Stimulated activated CD4-positive, alpha-beta T cell treated with anti-CD3 and anti-CD28 coated beads, TNF-alpha, amount 100 ng/mL, for 1 hour (primary cell): ENCODE results near the gene STARD8.
"Not testable (repeated sequence)": the region's sequence is repeated elsewhere in the genome, so short reads cannot be mapped to it uniquely, and the experiment has no call there.

Experiments
- DNase-seq, 3 donors: peaks; one replicate each; pipeline ENCODE4 v3.0.0-alpha.2; 2020; ENCODE audit warnings: low read depth in 3 of 3, low spot score in 1 of 3

Gene STARD8, protein sequence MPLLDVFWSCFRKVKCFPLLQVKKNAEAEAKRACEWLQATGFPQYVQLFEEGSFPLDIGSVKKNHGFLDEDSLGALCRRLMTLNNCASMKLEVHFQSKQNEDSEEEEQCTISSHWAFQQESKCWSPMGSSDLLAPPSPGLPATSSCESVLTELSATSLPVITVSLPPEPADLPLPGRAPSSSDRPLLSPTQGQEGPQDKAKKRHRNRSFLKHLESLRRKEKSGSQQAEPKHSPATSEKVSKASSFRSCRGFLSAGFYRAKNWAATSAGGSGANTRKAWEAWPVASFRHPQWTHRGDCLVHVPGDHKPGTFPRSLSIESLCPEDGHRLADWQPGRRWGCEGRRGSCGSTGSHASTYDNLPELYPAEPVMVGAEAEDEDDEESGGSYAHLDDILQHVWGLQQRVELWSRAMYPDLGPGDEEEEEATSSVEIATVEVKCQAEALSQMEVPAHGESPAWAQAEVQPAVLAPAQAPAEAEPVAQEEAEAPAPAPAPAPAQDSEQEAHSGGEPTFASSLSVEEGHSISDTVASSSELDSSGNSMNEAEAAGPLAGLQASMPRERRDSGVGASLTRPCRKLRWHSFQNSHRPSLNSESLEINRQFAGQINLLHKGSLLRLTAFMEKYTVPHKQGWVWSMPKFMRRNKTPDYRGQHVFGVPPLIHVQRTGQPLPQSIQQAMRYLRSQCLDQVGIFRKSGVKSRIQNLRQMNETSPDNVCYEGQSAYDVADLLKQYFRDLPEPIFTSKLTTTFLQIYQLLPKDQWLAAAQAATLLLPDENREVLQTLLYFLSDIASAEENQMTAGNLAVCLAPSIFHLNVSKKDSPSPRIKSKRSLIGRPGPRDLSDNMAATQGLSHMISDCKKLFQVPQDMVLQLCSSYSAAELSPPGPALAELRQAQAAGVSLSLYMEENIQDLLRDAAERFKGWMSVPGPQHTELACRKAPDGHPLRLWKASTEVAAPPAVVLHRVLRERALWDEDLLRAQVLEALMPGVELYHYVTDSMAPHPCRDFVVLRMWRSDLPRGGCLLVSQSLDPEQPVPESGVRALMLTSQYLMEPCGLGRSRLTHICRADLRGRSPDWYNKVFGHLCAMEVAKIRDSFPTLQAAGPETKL

DNA sequence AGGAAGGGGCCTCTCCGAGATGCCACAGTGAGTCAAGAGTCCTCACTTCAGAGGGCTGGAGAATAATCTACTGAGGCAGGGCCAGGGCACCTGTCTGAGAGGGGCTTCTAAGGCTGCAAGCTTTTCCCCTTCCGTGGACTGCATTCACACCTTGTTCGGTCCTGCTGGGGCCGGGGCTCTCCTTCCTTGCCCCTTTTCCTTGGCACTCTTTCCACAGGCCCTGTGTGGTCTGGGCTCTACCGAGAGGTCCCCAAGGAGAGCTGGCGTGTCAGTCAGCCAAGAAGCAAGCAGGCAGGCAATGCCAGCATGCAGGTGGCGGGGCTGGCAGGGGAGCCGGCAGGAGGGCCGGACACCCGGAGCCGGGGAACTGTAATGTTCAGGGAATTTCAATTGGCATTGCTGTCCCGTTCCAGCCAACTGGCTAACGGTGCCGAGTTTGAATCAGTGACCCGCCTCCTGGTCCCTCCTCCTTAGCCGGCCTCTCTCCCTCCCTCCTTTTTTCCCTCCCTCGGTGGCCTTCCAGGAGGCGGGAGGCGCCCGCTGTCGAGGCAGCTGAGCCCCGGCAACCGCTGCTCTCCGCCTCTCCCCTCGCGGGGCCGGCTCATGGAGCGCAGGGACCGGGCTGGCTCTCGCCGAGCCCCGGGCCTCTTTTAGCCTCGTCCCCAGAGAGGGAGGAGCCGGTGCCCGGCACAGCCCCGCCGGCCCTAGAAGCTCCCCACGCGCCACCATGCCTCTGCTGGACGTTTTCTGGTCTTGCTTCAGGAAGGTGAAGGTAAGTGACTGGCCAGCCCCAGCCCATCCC, at the start of gene STARD8:
STARD8 (plus strand) TSS at position 511 of the 802 bp plus-strand sequence; CDS start at position 728, 217 bp downstream.
- DNase-seq = no peak

DNA sequence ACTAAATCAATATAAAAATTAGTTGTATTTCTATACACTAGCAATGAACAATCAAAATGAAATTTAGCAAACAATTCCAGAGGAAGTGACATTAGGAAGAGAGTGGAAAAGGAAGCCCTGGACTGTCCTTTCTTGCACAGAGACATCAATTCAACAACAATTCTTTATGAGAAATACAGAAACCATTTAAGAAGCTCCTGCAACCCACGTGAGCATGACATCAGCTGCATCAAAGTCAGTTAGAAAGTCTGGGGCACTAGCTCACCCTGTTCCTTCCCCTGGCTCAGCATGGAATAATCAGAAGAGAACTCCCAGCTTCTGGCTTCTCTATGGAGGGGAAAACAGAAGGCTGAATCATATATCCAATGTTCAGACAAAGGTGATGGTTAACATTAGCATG, 48.6 kb upstream of the STARD8 start:
- no peak for DNase-seq

DNA sequence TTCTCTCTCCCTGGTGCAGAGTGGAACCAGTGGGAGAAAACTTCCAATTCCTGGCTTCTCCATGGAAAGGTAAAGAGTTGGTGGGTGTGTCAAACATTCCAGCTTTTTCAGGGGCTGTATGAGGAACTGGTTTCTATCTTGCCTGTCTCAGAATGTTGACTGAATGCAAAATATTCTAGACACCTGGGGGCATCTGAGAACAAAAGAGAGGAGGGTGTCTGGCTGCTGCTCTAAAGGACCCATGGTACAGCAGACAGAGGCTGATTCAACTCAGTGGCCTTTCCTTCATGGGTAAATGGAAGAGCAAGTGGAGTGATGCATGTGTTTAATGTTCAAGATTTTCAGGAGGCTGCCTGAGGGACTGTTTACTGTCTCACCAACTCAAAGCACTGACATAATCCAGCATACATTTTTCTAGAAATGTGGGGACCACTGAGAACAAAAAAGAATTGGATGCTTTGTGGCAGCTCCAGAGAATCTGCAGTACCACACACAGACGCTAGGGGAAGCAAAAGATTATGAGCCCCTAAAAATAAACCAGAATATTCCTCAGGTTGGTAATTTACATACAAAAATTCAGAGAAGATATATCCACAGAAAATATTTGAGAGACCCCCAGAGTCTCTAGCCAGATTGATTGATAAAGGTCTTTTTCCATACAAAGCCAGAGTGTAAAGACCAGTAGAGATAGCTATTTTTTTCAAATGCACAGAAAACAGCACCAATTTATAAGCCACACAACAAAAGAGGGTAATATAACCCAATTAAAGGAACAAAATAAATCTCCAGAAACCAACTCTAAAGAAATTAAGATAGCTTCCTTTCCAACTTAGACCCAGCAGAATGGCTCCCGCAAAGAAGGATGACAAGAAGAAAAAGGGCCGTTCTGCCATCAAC, 48.0 kb upstream of the STARD8 start:
- DNase-seq = no peak

DNA sequence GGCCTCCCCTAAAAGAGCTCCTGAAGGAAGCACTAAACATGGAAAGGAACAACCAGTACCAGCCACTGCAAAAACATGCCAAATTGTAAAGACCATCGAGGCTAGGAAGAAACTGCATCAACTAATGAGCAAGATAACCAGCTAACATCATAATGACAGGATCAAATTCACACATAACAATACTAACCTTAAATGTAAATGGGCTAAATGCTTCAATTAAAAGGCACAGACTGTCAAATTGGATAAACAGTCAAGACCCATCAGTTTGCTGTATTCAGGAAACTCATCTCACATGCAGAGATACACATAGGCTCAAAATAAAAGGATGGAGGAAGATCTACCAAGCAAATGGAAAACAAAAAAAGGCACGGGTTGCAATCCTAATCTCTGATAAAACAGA, 43.2 kb upstream of the STARD8 start:
- DNase-seq = not testable (repeated sequence)

DNA sequence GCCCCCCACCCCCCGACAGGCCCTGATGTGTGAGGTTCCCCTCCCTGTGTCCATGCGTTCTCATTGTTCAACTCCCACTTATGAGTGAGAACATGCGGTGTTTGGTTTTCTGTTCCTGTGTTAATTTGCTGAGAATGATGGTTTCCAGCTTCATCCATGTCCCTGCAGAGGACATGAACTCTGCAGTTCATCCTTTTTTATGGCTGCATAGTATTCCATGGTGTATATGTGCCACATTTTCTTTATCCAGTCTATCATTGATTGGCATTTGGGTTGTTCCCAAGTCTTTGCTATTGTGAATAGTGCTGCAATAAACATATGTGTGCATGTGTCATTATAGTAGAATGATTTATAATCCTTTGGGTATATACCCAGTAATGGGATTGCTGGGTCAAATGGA, 32.7 kb upstream of the STARD8 start:
- DNase-seq = not testable (repeated sequence)

DNA sequence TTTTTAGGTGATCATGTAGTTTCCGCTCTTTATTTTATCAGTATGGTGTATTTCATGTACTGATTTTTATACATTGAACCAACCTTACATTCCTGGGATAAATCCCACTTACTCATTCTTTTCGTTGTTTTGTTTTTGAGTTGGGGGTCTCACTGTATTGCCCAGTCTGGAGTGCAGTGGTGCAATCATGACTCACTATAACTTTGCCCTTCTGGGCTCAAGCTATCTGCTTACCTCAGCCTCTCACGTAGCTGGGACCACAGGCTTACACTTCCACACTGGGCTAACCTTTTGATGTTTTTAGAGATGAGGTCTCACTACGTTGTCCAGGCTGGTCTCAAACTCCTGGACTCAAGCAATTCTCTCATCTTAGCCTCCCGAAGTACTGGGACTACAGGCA, 19.5 kb upstream of the STARD8 start:
- DNase-seq = no peak

DNA sequence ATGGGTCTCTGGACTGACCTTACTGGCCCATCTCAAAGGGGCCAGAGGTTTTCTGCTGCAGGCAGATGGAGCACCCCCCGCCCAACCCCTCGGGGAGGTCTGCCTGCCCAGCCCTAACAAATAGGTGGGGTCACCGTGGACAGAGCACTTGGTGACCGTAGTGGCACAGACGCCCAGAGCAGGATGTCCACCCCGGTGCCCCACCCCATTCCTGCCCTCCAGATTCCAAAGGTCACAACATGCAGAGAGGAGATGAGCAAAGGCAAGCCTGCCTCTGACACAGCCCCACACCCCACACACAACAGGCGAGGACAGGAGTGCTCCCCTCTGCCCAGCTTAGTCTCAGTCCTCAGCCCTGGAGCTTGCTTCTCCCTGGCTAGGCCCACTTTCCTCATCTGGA, 17.5 kb upstream of the STARD8 start:
- not testable (repeated sequence) for DNase-seq

DNA sequence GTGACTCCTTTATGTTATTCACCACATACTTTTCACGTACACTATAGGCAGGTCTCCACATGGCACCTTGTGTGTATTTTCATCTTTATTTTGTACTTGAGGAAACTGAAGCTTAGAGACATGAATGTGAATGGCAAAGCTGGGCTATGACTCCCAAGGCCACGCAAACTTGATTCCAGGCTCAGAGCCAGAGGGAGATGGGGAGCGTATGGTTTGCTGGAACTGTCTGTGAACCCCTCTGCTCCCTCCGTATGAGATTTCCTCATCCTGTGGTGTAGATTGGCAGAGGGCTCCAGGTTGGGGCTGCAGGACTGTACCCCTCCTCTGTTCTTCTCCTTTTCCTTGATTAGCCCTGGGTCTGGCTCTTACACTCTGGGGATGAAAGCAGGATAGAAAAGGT, 16.1 kb upstream of the STARD8 start:
- no peak for DNase-seq

DNA sequence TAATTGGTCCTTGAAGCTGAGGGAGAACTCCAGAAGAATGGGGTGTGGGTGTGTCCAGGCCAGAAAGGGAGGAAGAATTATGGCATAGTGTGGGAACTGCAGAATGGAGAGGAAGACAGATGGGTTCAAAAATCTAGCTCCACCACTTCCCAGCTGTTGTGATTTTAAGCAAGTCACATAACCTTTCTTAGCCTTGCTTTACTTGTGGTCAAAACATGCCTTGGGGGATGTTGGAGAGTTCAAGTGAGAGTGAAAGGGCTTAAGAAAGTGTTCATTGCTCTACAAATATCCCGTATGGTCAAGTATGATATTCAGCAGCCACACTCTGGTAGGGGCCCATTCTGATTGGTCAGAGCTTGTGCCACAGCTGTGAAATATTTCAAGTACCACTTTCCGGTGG, 15.0 kb upstream of the STARD8 start:
- DNase-seq = no peak

DNA sequence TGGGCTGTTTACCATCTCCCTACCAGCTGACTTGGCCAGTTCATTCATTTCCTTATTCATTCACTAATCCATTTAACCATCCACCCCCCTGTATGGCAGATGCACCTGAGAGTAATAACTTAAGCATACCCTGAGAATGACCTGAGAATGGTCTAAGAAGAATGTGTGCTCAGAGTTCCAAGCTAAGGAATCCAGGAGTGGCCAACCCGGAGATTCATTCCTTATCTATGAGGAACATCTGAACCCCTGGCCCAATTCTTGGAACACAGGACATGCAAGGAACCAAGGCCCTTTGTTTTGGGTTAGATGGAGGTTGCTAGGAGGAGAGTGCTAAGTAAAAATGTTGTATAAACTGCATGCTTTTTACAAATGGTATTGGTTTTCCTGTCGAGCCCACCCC, 13.5 kb upstream of the STARD8 start:
- DNase-seq = no peak

DNA sequence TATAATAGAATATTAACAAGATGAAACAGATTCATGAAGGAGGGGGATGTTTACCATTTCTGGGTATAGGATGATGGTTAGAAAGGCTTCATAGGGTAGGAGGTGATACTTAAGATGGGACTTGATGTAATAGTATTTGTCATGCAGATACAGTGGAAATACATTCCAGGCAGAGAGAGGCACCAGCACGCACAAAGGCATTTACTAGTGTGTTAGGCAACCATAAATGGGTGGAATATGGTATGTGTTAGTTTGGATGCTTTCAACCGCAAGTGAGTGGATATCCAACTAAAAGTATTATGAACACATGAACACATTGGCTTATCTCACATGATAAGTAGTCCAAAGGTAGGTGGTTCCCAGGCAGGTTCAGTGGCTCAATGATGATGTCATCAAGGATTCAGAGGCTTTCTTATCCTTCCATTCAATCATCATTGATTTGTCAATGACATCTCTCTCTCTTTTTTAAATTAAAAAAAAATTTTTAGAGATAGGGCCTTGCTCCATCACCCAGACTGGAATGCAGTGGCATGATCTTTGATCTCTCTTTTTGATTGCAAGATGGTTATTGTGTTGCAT, 12.7 kb upstream of the STARD8 start:
- DNase-seq = no peak

DNA sequence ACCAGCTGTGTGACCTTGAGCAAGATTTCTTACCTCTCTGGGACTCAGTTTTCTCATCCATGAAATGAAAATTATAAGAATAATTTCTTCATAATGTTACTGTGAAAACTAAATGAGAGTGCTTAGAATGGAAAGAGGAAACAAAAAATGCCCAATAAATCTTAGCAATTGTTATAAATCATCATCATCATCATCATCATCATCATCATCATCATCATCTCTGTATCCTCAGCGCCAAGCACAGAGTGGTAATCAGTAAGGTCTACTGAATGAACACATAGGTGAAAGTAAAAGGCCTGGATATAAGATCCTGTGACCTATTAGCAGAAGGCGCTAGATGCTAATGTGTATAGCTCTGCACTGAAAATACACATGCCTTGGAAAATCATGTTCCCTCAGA, 6.8 kb upstream of the STARD8 start:
- no peak for DNase-seq

DNA sequence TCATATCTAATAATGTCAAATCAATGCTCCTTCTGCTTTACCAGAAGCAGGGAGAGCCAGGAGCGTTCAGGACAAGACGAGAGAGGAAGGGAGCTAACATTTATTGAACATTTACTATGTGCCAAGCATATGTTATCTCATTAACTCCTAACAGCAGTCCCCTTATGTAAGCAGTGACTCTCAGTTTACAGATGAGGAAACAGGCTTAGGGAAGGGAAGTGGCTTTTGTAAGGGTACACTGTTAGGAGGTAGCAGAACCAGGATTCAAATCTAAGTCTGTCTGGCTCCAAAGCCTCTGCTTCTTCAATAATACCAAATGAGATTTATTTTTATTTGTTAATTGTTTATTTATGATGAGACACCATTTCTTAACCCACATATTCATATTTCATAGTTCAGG, 2.6 kb upstream of the STARD8 start:
- no peak for DNase-seq

DNA sequence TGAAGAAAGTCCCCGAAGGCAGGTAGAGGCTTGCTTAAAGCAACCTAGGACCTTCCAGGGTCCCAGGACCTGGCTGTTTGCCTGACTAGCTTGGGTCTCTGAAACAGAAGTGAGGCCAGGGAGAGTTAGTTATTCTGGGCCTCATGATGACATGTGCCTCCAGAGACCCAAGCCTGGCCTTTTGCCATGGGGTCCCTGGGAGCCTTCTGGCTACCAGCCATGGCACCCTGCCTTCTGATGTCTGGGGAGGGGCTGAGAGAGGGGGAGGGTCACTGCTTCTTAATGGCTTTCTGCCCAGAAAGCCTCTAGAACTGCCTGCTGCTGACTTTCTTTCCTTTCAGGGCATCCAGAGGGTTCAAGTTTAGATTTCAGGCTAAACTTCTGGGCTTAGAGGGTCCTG, 1.0 kb upstream of the STARD8 start:
- no peak for DNase-seq

DNA sequence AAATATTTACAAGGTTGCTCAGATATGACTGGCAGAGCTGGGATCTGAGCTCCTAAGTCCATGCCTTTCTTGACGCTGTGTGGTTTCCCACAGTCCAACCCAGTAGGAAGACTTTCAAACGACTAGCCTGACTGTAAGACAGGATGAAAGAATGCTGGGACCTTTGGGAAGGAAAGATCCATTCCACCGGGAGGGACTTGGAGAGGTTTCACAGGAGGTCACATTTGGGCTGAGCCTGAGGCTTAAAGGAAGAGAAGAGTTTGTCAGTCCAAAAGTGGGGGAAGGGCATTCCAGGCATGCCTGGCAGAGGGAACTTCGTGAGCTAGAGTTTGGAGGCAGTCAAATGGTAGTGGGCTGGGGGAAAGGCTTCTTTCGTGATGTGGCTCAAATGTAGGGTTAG, 1.5 kb downstream of the STARD8 start:
- no peak for DNase-seq

DNA sequence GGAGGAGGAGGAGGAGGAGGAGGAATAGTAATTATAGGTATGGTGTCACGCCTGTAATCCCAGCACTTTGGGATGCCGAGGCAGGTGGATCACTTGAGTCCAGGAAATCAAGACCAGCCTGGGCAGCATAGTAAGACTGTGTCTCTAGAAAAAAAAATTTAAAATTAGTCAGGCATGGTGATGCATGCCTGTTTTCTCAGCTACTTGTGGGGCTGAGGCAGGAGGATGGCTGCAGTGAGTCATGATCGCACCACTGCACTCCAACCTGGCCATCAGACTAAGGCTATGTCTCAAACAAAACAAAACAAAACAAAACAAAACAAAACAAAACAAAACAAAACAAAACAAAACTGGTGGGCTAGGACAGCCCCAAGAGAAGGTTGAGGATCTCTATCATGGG, 3.0 kb downstream of the STARD8 start:
- no peak for DNase-seq

DNA sequence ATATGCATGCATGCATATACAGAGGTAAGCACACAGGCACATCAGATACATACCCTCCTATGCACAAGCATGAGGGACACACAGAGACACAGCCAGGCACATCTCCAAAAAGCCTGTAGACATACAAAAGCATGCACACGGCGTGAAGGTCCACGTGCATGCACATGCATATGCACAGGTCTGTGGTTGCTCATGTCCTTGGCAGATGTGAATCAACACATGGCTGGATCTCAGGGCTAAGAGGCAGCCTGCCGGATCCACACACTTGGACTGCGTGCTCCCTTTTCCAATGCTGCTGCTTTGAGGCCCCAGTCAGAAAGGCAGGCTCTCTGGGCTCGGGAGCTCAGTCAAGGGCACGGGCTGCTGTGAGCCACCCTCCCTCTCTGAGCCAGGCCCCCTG, 3.6 kb downstream of the STARD8 start:
- no peak for DNase-seq

DNA sequence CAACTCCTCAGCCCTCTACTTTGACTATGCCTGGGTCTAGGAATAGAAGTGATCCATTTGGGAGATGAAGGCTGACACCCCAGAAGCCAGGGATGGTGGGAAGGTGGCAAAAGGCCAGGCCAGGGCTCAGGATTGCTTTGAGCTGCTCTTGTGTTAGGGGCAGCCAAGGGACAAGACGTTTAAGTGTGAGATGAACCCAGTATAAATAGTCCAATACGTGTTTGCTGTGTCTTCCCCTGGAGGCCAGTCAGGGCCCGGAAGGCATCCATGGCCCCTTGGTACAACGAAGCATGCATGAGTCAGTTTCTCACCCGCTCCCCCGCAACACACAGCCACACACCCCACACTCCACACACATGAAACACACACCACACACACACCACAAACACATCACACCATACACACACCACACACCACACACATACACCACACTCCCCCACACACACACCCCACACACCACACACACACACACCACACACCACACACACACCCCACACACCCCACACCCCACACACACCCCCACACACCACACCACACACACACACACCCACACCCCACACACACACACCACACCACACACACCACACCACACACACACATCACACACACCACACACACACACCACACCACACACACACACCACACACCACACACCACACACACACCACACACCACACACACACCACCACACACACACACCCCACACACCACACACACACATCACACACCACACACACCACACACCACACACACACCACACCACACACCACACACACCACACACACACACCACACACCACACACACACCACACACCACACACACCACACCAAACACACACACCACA, 5.1 kb downstream of the STARD8 start:
- DNase-seq = no peak

DNA sequence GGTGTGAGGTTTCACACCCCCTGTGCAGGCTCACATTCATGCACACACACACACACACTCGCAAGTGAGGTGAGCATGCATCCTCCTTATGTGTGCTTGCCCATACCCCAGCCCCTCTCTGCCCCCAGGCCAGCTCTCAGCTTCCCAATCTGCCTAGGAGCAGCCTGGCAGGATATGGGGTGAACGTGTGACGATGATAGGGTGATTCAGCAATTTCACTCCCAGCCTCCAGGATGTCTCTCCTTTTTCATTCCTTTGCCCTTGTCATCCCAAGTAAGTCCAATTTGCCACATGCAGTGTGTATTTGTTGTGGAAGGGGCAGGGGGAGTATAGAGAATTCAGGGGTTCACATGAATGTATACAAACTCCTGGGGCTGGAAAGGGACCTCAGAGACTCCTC, 7.2 kb downstream of the STARD8 start:
- no peak for DNase-seq
